Measurements from ENCODE around the gene WSCD1.

DNA sequence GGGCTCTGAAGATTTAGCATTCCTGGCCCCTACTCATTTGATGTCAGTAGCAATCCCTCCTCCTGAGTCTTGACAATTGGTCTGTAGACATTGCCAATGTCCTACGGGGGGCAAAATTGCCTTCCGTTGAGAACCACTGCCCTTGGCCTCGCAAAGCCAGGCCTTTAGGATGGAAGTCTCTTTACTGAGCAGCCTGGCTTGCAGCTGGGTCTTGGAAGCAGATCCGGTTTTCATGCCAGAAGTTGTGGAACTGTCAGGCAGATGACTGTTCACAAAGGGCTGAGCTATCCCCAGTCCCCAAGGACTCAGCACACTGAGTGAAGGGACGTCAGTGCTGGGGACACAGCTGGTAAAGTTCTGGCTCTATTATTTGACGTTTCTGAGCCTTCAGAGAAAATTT is 83.2 kb downstream of the WSCD1 start:
- TF ChIP-seq, protein P1, sequence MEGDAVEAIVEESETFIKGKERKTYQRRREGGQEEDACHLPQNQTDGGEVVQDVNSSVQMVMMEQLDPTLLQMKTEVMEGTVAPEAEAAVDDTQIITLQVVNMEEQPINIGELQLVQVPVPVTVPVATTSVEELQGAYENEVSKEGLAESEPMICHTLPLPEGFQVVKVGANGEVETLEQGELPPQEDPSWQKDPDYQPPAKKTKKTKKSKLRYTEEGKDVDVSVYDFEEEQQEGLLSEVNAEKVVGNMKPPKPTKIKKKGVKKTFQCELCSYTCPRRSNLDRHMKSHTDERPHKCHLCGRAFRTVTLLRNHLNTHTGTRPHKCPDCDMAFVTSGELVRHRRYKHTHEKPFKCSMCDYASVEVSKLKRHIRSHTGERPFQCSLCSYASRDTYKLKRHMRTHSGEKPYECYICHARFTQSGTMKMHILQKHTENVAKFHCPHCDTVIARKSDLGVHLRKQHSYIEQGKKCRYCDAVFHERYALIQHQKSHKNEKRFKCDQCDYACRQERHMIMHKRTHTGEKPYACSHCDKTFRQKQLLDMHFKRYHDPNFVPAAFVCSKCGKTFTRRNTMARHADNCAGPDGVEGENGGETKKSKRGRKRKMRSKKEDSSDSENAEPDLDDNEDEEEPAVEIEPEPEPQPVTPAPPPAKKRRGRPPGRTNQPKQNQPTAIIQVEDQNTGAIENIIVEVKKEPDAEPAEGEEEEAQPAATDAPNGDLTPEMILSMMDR (IDR thresholded peaks at IDR 0.05), result no peak
- TF ChIP-seq POLR2AphosphoS5 (IDR thresholded peaks at IDR 0.05), result no peak

Measured in upper lobe of left lung (tissue), 4 donors.